HepG2 (cell line): ENCODE measurements around the gene TMEM196. TPM values are rescaled to one million over a fixed set of nuclear protein-coding genes. Genes with fewer than 3 reads are reported as not detected.

ENCODE experiments used
- ATAC-seq: fragments of 200-7000 bp; cut with Tn5 transposase; 3 replicates; pipeline ENCODE4 v1.9.1; 2020; ENCODE audit warnings: mild to moderate bottlenecking, moderate library complexity
- BruUV-seq: library from RNA; stranded (reverse); fragments of 400-500 nt; replicated peaks from 2 replicates; lab custom pipeline; 2021; lab: Mats Ljungman, UMichigan
- CTCF ChIA-PET: fragments of 300-600 bp; formaldehyde crosslinking; extraction: SDS; loops from one replicate; lab custom pipeline; 2021; ENCODE audit warnings: low total read pairs, inconsistent platforms, low intra/inter-chr PET ratio; lab: Yijun Ruan, JAX
- POLR2A ChIA-PET: fragments of 350-600 bp; sonication (Branson Sonifier 250); formaldehyde crosslinking; loops from one replicate; lab custom pipeline; 2020; ENCODE audit warnings: antibody characterized with exemption, inconsistent platforms; lab: Yijun Ruan, JAX
- DNase-seq: peaks from one replicate; pipeline ENCODE4 v3.0.0-alpha.2; 2015; ENCODE audit warnings: low spot score
- FAIRE-seq: peaks from 3 replicates; lab custom pipeline; 2011; peaks lifted over from hg19 to GRCh38; lab: Jason Lieb, UNC
- H2AFZ ChIP-seq: one replicate; pipeline ENCODE4 v1.6.1; 2011; ENCODE audit warnings: low read length, inconsistent platforms
- H3K27ac ChIP-seq: fragments of 300-600 bp; 3 replicates; pipeline ENCODE4 v1.8.0; 2011; ENCODE audit warnings: mixed run types, mild to moderate bottlenecking, mixed read lengths, low read length, inconsistent platforms; ENCODE audit not compliant: insufficient read depth; ENCODE audit errors: extremely low read length
- H3K27me3 ChIP-seq, 2 experiments: fragments of 200-600 bp in 1 of 2; 2 replicates in 1 of 2; 3 replicates in 1 of 2; pipeline versions ENCODE4 v1.6.0 to v1.8.0; 2011; ENCODE audit warnings: low read length in 2 of 2, mild to moderate bottlenecking in 2 of 2, moderate library complexity in 2 of 2, inconsistent platforms in 1 of 2; ENCODE audit not compliant: insufficient read depth in 2 of 2, control insufficient read depth in 1 of 2
- H3K36me3 ChIP-seq, 2 experiments: fragments of 200-600 bp in 1 of 2; replicated peaks in 1 of 2; 2 replicates in 1 of 2; 3 replicates in 1 of 2; pipeline versions ENCODE4 v1.5.1 to v1.8.0; 2011; ENCODE audit warnings: low read length in 2 of 2, inconsistent platforms in 1 of 2; ENCODE audit not compliant: insufficient read depth in 2 of 2, control insufficient read depth in 1 of 2
- H3K4me1 ChIP-seq: 2 replicates; pipeline ENCODE4 v1.5.1; 2012; ENCODE audit warnings: low read length, inconsistent platforms; ENCODE audit not compliant: insufficient read depth
- H3K4me2 ChIP-seq: 2 replicates; pipeline ENCODE4 v1.6.0; 2011; ENCODE audit warnings: low read depth, low read length, inconsistent platforms
- H3K4me3 ChIP-seq, 3 experiments: fragments of 200-600 bp in 1 of 3; sonication (generic), shearing (Covaris generic) in 1 of 3; replicated peaks in 1 of 3; 2 replicates each; pipeline ENCODE4 v1.5.1; 2011 to 2016; ENCODE audit warnings: low read length in 3 of 3, inconsistent platforms in 2 of 3, low read depth in 2 of 3, mild to moderate bottlenecking in 2 of 3, control low read depth in 1 of 3, mixed read lengths in 1 of 3; ENCODE audit not compliant: insufficient read depth in 1 of 3
- H3K79me2 ChIP-seq: one replicate; pipeline ENCODE4 v1.6.1; 2011; ENCODE audit warnings: low read length, inconsistent platforms; ENCODE audit not compliant: insufficient read depth
- H3K9ac ChIP-seq: 2 replicates; pipeline ENCODE4 v1.6.0; 2011; ENCODE audit warnings: mild to moderate bottlenecking, low read depth, low read length, inconsistent platforms; ENCODE audit not compliant: insufficient read depth
- H3K9me3 ChIP-seq: 2 replicates; pipeline ENCODE4 v1.5.1; 2012; ENCODE audit warnings: mild to moderate bottlenecking, low read length
- H4K20me1 ChIP-seq: 2 replicates; pipeline ENCODE4 v1.6.0; 2011; ENCODE audit warnings: inconsistent platforms, mild to moderate bottlenecking, low read length, moderate library complexity; ENCODE audit not compliant: insufficient read depth
- ATF3 ChIP-seq: sonication (generic); formaldehyde crosslinking; IDR thresholded peaks from 2 replicates; pipeline ENCODE4 v1.4.0; 2020; ENCODE audit warnings: missing genetic modification reagents
- IRF1 ChIP-seq: sonication (generic); formaldehyde crosslinking; IDR thresholded peaks from 2 replicates; pipeline ENCODE4 v1.4.0; 2020; ENCODE audit warnings: low read depth, mild to moderate bottlenecking, missing genetic modification reagents
- PHF21A ChIP-seq: sonication (generic); formaldehyde crosslinking; IDR thresholded peaks from 2 replicates; pipeline ENCODE4 v1.5.0; 2020; ENCODE audit warnings: mild to moderate bottlenecking, missing genetic modification reagents
- POGK ChIP-seq: sonication (generic); formaldehyde crosslinking; conservative IDR thresholded peaks from 2 replicates; pipeline ENCODE4 v1.8.0; 2022; ENCODE audit warnings: mild to moderate bottlenecking, moderate library complexity, missing genetic modification reagents
- REST ChIP-seq, 2 experiments: IDR thresholded peaks; 2 replicates each; pipeline ENCODE4 v1.6.1; 2011 to 2012; ENCODE audit warnings: low read length in 2 of 2, borderline replicate concordance in 1 of 2, low read depth in 1 of 2, mild to moderate bottlenecking in 1 of 2, moderate library complexity in 1 of 2
- THAP9 ChIP-seq: sonication (generic); formaldehyde crosslinking; IDR thresholded peaks from 2 replicates; pipeline ENCODE4; 2020; ENCODE audit warnings: missing genetic modification reagents, mild to moderate bottlenecking, borderline replicate concordance
- U2AF1 ChIP-seq: fragments of 200-400 bp; formaldehyde crosslinking; optimal IDR thresholded peaks from 2 replicates; pipeline ENCODE3; 2017; ENCODE audit warnings: mild to moderate bottlenecking, low read depth, low read length
- YEATS4 ChIP-seq: sonication (generic); formaldehyde crosslinking; IDR thresholded peaks from 2 replicates; pipeline ENCODE4 v1.4.0; 2020; ENCODE audit warnings: missing genetic modification reagents, borderline replicate concordance
- ZNF503 ChIP-seq: sonication (generic); formaldehyde crosslinking; IDR thresholded peaks from 2 replicates; pipeline ENCODE4 v1.4.0; 2020; ENCODE audit warnings: missing genetic modification reagents
- ZNF724P ChIP-seq: sonication (generic); formaldehyde crosslinking; IDR thresholded peaks from 2 replicates; pipeline ENCODE4 v1.8.0; 2022; ENCODE audit warnings: missing genetic modification reagents, borderline replicate concordance
- ZNF878 ChIP-seq: sonication (generic); formaldehyde crosslinking; IDR thresholded peaks from 2 replicates; pipeline ENCODE4 v1.8.1; 2023; ENCODE audit warnings: mild to moderate bottlenecking, missing genetic modification reagents, moderate library complexity
- ZSCAN20 ChIP-seq: sonication (generic); formaldehyde crosslinking; IDR thresholded peaks from 2 replicates; pipeline ENCODE4 v1.4.0; 2020; ENCODE audit warnings: missing genetic modification reagents, mild to moderate bottlenecking, borderline replicate concordance
- WGBS: methylation state at CpG from one replicate; pipeline ENCODE4 v1.1.6; 2017; ENCODE audit warnings: low lambda C conversion rate; 5-methylcytosine and 5-hydroxymethylcytosine counted together
- in situ Hi-C: cut with HindIII; loops from 2 replicates; pipeline ENCODE4 v1.10.0; 2017; ENCODE audit warnings: low pct_unique_long_range_greater_than_20kb; ENCODE audit not compliant: extremely low pct_ligation_motif_present
- intact Hi-C: fragments of 100-400 bp; cut with micrococcal nuclease; formaldehyde crosslinking; loops from one replicate; pipeline ENCODE4 v1.10.0; 2022; ENCODE audit not compliant: unreplicated experiment
- polyA plus RNA-seq, 8 experiments: library from polyadenylated mRNA; depleted of rRNA in 3 of 8; stranded (reverse) in 7 of 8; unstranded in 1 of 8; fragments of >200 nt; fragmentation: Illumina TruSeq in 4 of 8; extraction: Trizol in 4 of 8; gene quantifications; 2 replicates each; pipeline versions ENCODE4 v1.2.1 to v1.2.3, GENCODE V29; 2011 to 2016; ENCODE audit warnings: low read depth in 4 of 8, missing spikeins in 1 of 8, mixed read lengths in 1 of 8; ENCODE audit not compliant: insufficient read depth in 1 of 8
- total RNA-seq, 5 experiments: library from RNA; depleted of rRNA; stranded (reverse); fragments of >200 nt; fragmentation: Illumina TruSeq; extraction: Trizol; gene quantifications; 2 replicates each; pipeline ENCODE4 v1.2.3, GENCODE V29; 2016; ENCODE audit warnings: low read depth in 1 of 5

TMEM196 gene
- total and polyA plus RNA-seq, 2 of the 13 experiments (the other 11 are each of a cell fraction or from before 2014, with no cell fraction given), result not detected

- ChIA-PET POLR2A (no interaction called here), CTCF (no interaction called here)
- ATAC-seq, result no peak
- no peak for TF ChIP-seq PHF21A (CRISPR knock-in tag)
- no peak for TF ChIP-seq POGK (CRISPR knock-in tag)
- TF ChIP-seq IRF1, result no peak
- no peak for TF ChIP-seq ZNF878
- no peak for TF ChIP-seq YEATS4 (CRISPR knock-in tag)
- TF ChIP-seq REST (IDR thresholded peaks at IDR 0.05; ENCODE audit: borderline replicate concordance in 1 of 2, low read depth in 1 of 2, low read length in 2 of 2), result no peak
- no peak for TF ChIP-seq U2AF1
- TF ChIP-seq ZNF503 (CRISPR knock-in tag), result no peak
- TF ChIP-seq ATF3 (CRISPR knock-in tag), result no peak
- TF ChIP-seq THAP9 (CRISPR knock-in tag), result no peak
- no peak for TF ChIP-seq ZNF724P (CRISPR knock-in tag)
- TF ChIP-seq ZSCAN20 (CRISPR knock-in tag), result no peak
Measured at GRCh38 chr7:19814776-19815175, 41.4 kb upstream of the TMEM196 start.

More at GRCh38 chr7:19814776-19815175, 41.4 kb upstream of the TMEM196 start:
- BruUV-seq, result no TSS peak
- Histone ChIP-seq H3K36me3 (no peaks in the 10 kb centered on the region), H3K27ac (no peak overlapping the region), H3K79me2 (no peaks in the 10 kb centered on the region), H3K27me3 (no peaks in the 10 kb centered on the region), H4K20me1 (no peaks in the 10 kb centered on the region), H3K4me2 (no peak overlapping the region), H3K9me3 (peaks cover 76% of the 10 kb centered on the region), H2AFZ (no peak overlapping the region), H3K9ac (no peak overlapping the region), H3K4me1 (no peaks in the 10 kb centered on the region), H3K4me3 (no peak overlapping the region)
- DNase-seq (no peak), FAIRE-seq (no peak)
- intact Hi-C loops (no loop called here), in situ Hi-C loops (no loop called here)
- 13% methylated on average over 2 of the region's 2 CpGs for WGBS
